GM21381 (cell line): Measurements from ENCODE around the gene YBX1.
"Not testable (repeated sequence)": the region's sequence is repeated elsewhere in the genome, so short reads cannot be mapped to it uniquely, and the experiment has no call there.

Experiments used
- ATAC-seq: cut with Tn5 transposase; IDR thresholded peaks from one replicate; pipeline ENCODE4 v1.9.1; 2021; ENCODE audit warnings: mild to moderate bottlenecking, moderate library complexity; ENCODE audit not compliant: unreplicated experiment

Gene YBX1

GRCh38 chr1:42686418-42686817 is 4.2 kb downstream of the YBX1 start:
- no peak for ATAC-seq

GRCh38 chr1:42689912-42690311 is 7.7 kb downstream of the YBX1 start:
- no peak for ATAC-seq

GRCh38 chr1:42690477-42691156 is 8.4 kb downstream of the YBX1 start:
- ATAC-seq, result no peak

- no peak for ATAC-seq
Measured at GRCh38 chr1:42691157-42691498, 8.9 kb downstream of the YBX1 start.

GRCh38 chr1:42692461-42692860 is 10.2 kb downstream of the YBX1 start:
- no peak for ATAC-seq

GRCh38 chr1:42692911-42693310 is 10.7 kb downstream of the YBX1 start:
- ATAC-seq, result no peak

- ATAC-seq, result no peak
Measured at GRCh38 chr1:42698081-42698813, 16.0 kb downstream of the YBX1 start.

- no peak for ATAC-seq
Measured at GRCh38 chr1:42700006-42700405, 17.8 kb downstream of the YBX1 start.

- no peak for ATAC-seq
Measured at GRCh38 chr1:42703888-42704464, 21.8 kb downstream of the YBX1 start.

GRCh38 chr1:42712808-42713207 is 30.6 kb downstream of the YBX1 start:
- ATAC-seq, result not testable (repeated sequence)

GRCh38 chr1:42713293-42713692 is 31.1 kb downstream of the YBX1 start:
- no peak for ATAC-seq

GRCh38 chr1:42714441-42714840 is 32.2 kb downstream of the YBX1 start:
- ATAC-seq, result not testable (repeated sequence)

- no peak for ATAC-seq
Measured at GRCh38 chr1:42720868-42721267, 38.6 kb downstream of the YBX1 start.

- no peak for ATAC-seq
Measured at GRCh38 chr1:42721926-42722325, 39.7 kb downstream of the YBX1 start.

- not testable (repeated sequence) for ATAC-seq
Measured at GRCh38 chr1:42722403-42722802, 40.2 kb downstream of the YBX1 start.

GRCh38 chr1:42723511-42723910 is 41.3 kb downstream of the YBX1 start:
- no peak for ATAC-seq

- not testable (repeated sequence) for ATAC-seq
Measured at GRCh38 chr1:42725820-42726219, 43.6 kb downstream of the YBX1 start.

- ATAC-seq, result no peak
Measured at GRCh38 chr1:42730002-42730401, 47.8 kb downstream of the YBX1 start.

GRCh38 chr1:42730988-42731387 is 48.8 kb downstream of the YBX1 start:
- no peak for ATAC-seq

GRCh38 chr1:42731585-42731984 is 49.4 kb downstream of the YBX1 start:
- ATAC-seq, result no peak

- ATAC-seq, result no peak
Measured at GRCh38 chr1:42732126-42732680, 50.0 kb downstream of the YBX1 start.
